ENCODE measurements around the gene LILRB4. TPM values are rescaled to one million over a fixed set of nuclear protein-coding genes. Genes with fewer than 3 reads are reported as not detected.

LILRB4 gene
- polyA plus RNA-seq (2012; ENCODE audit: insufficient read depth, insufficient read length, low read depth) = 0.80 TPM

- no peaks in the 10 kb centered on the region for H3K4me1 ChIP-seq
These were observed at the start of gene LILRB4 for GRCh38 chr19:54662730-54663129. Gene LILRB4, plus strand, starts transcription at chr19:54662985. Its CDS starts 49 bp downstream, at chr19:54663034.

GRCh38 chr19:54614726-54615125 lies 48.1 kb upstream of the LILRB4 start:
- no peak for TF ChIP-seq CTCF (IDR thresholded peaks at IDR 0.05; ENCODE audit: low read depth, low read length)
- Histone ChIP-seq H3K36me3 (no peaks in the 10 kb centered on the region), H3K27me3 (no peaks in the 10 kb centered on the region; the same call in 1 of the 2 replicates), H3K9me3 (no peaks in the 10 kb centered on the region; the same call in 1 of the 2 replicates), H3K4me1 (no peaks in the 10 kb centered on the region), H3K4me3 (ENCODE audit: low read depth, low read length) (no peak overlapping the region)
- DNase-seq = no peak

More at GRCh38 chr19:54662730-54663129, at the start of gene LILRB4:
- no peak for TF ChIP-seq CTCF (IDR thresholded peaks at IDR 0.05; ENCODE audit: low read depth, low read length)
- H3K27me3 ChIP-seq = no peaks in the 10 kb centered on the region; the same call in 1 of the 2 replicates
- H3K9me3 ChIP-seq = peaks cover 4% of the 10 kb centered on the region
- DNase-seq = no peak
- H3K4me3 ChIP-seq (ENCODE audit: low read depth, low read length) = no peak within 1 kb of the TSS
- H3K36me3 ChIP-seq = no peaks in the 10 kb centered on the region

- no peak for DNase-seq
- Histone ChIP-seq H3K27me3 (no peaks in the 10 kb centered on the region; the same call in none of the 2 replicates), H3K4me1 (no peaks in the 10 kb centered on the region), H3K4me3 (ENCODE audit: low read depth, low read length) (no peak overlapping the region), H3K9me3 (no peaks in the 10 kb centered on the region), H3K36me3 (no peaks in the 10 kb centered on the region)
- TF ChIP-seq CTCF (IDR thresholded peaks at IDR 0.05; ENCODE audit: low read depth, low read length) = no peak
These were observed 46.7 kb upstream of the LILRB4 start for GRCh38 chr19:54616057-54616456.

- H3K36me3 ChIP-seq = no peaks in the 10 kb centered on the region
- no peaks in the 10 kb centered on the region for H3K4me1 ChIP-seq
- no peaks in the 10 kb centered on the region for H3K9me3 ChIP-seq
- H3K4me3 ChIP-seq (ENCODE audit: low read depth, low read length) = no peak overlapping the region
- DNase-seq = no peak
- no peak for TF ChIP-seq CTCF (IDR thresholded peaks at IDR 0.05; ENCODE audit: low read depth, low read length)
- no peaks in the 10 kb centered on the region; the same call in none of the 2 replicates for H3K27me3 ChIP-seq
These were observed 45.8 kb upstream of the LILRB4 start for GRCh38 chr19:54616821-54617560.

- H3K27me3 ChIP-seq = no peaks in the 10 kb centered on the region; the same call in none of the 2 replicates
These were observed 42.3 kb upstream of the LILRB4 start for GRCh38 chr19:54620464-54620863.

More at GRCh38 chr19:54620464-54620863, 42.3 kb upstream of the LILRB4 start:
- Histone ChIP-seq H3K4me1 (no peaks in the 10 kb centered on the region), H3K9me3 (no peaks in the 10 kb centered on the region), H3K4me3 (ENCODE audit: low read depth, low read length) (no peak overlapping the region), H3K36me3 (no peaks in the 10 kb centered on the region)
- no peak for DNase-seq
- no peak for TF ChIP-seq CTCF (IDR thresholded peaks at IDR 0.05; ENCODE audit: low read depth, low read length)
